ENCODE measurements around the gene FBP1.

The FBP1 gene

GRCh38 chr9:94649100-94649819 is 9.9 kb upstream of the FBP1 start:
- Histone ChIP-seq H3K27ac (no peak overlapping the region), H3K9me3 (ENCODE audit: low read depth, low read length) (no peaks in the 10 kb centered on the region), H3K4me3 (no peak overlapping the region), H3K36me3 (ENCODE audit: insufficient read depth, low read length) (no peaks in the 10 kb centered on the region), H3K9ac (ENCODE audit: insufficient read length) (no peak overlapping the region)
- no peak for DNase-seq (ENCODE audit: low read depth, low spot score)
- TF ChIP-seq POLR2AphosphoS5 (IDR thresholded peaks at IDR 0.05; ENCODE audit: borderline replicate concordance, low read depth, low read length) = no peak
- no peak for TF ChIP-seq EZH2 (IDR thresholded peaks at IDR 0.05)
- no peak for TF ChIP-seq FOXP2 (optimal IDR thresholded peaks at IDR 0.05; ENCODE audit: control extremely low read depth, extremely low read length, insufficient read depth)

GRCh38 chr9:94648185-94648584 is 8.9 kb upstream of the FBP1 start:
- H3K27ac ChIP-seq = no peak overlapping the region
- TF ChIP-seq EZH2 (IDR thresholded peaks at IDR 0.05) (no peak), FOXP2 (optimal IDR thresholded peaks at IDR 0.05; ENCODE audit: control extremely low read depth, extremely low read length, insufficient read depth) (no peak), POLR2AphosphoS5 (IDR thresholded peaks at IDR 0.05; ENCODE audit: borderline replicate concordance, low read depth, low read length) (no peak)

GRCh38 chr9:94645901-94646300 is 6.6 kb upstream of the FBP1 start:
- no peak overlapping the region for H3K4me3 ChIP-seq
- H3K9me3 ChIP-seq (ENCODE audit: low read depth, low read length) = no peaks in the 10 kb centered on the region
- no peak for TF ChIP-seq EZH2 (IDR thresholded peaks at IDR 0.05)
- TF ChIP-seq FOXP2 (optimal IDR thresholded peaks at IDR 0.05; ENCODE audit: control extremely low read depth, extremely low read length, insufficient read depth) = no peak
- TF ChIP-seq POLR2AphosphoS5 (IDR thresholded peaks at IDR 0.05; ENCODE audit: borderline replicate concordance, low read depth, low read length) = no peak
- H3K27ac ChIP-seq = no peak overlapping the region
- H3K9ac ChIP-seq (ENCODE audit: insufficient read length) = no peak overlapping the region
- no peak for DNase-seq (ENCODE audit: low read depth, low spot score)
- no peaks in the 10 kb centered on the region for H3K36me3 ChIP-seq (ENCODE audit: insufficient read depth, low read length)

More at GRCh38 chr9:94648185-94648584, 8.9 kb upstream of the FBP1 start:
- Histone ChIP-seq H3K4me3 (no peak overlapping the region), H3K36me3 (ENCODE audit: insufficient read depth, low read length) (no peaks in the 10 kb centered on the region), H3K9me3 (ENCODE audit: low read depth, low read length) (no peaks in the 10 kb centered on the region), H3K9ac (ENCODE audit: insufficient read length) (no peak overlapping the region)
- DNase-seq (ENCODE audit: low read depth, low spot score) = no peak

DNA sequence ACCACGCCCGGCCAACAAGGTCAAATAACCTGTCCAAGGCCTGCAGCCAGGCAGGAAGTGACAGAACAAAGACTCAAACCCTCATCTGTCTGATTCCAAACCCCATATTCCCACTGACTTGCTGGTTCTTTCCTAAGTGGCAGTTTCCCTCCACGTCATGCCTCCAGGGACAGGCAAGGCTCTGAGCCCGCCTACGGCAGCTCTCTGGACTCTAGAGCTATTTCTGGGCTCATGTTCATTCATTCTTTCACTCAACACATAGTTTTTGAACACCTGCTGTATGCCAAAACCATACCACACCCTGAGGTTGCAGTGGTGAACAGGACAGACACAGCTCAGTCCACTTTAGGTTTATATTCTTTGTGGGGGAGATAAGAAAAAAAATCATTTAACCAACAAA is 5.2 kb upstream of the FBP1 start:
- H3K9ac ChIP-seq (ENCODE audit: insufficient read length) = no peak overlapping the region
- no peaks in the 10 kb centered on the region for H3K9me3 ChIP-seq (ENCODE audit: low read depth, low read length)
- TF ChIP-seq POLR2AphosphoS5 (IDR thresholded peaks at IDR 0.05; ENCODE audit: borderline replicate concordance, low read depth, low read length) (no peak), FOXP2 (optimal IDR thresholded peaks at IDR 0.05; ENCODE audit: control extremely low read depth, extremely low read length, insufficient read depth) (no peak), EZH2 (IDR thresholded peaks at IDR 0.05) (no peak)
- DNase-seq (ENCODE audit: low read depth, low spot score) = no peak
- H3K4me3 ChIP-seq = no peak overlapping the region
- no peaks in the 10 kb centered on the region for H3K36me3 ChIP-seq (ENCODE audit: insufficient read depth, low read length)
- H3K27ac ChIP-seq = no peak overlapping the region

GRCh38 chr9:94643741-94644140 is 4.4 kb upstream of the FBP1 start:
- Histone ChIP-seq H3K9me3 (ENCODE audit: low read depth, low read length) (no peaks in the 10 kb centered on the region), H3K9ac (ENCODE audit: insufficient read length) (no peak overlapping the region), H3K4me3 (no peak overlapping the region), H3K27ac (no peak overlapping the region), H3K36me3 (ENCODE audit: insufficient read depth, low read length) (no peaks in the 10 kb centered on the region)
- no peak for DNase-seq (ENCODE audit: low read depth, low spot score)
- TF ChIP-seq FOXP2 (optimal IDR thresholded peaks at IDR 0.05; ENCODE audit: control extremely low read depth, extremely low read length, insufficient read depth) = no peak
- no peak for TF ChIP-seq EZH2 (IDR thresholded peaks at IDR 0.05)
- TF ChIP-seq POLR2AphosphoS5 (IDR thresholded peaks at IDR 0.05; ENCODE audit: borderline replicate concordance, low read depth, low read length) = no peak

- H3K27ac ChIP-seq = no peak overlapping the region
- TF ChIP-seq FOXP2 (optimal IDR thresholded peaks at IDR 0.05; ENCODE audit: control extremely low read depth, extremely low read length, insufficient read depth) (no peak), POLR2AphosphoS5 (IDR thresholded peaks at IDR 0.05; ENCODE audit: borderline replicate concordance, low read depth, low read length) (no peak), EZH2 (IDR thresholded peaks at IDR 0.05) (no peak)
- no peak for DNase-seq (ENCODE audit: low read depth, low spot score)
- no peaks in the 10 kb centered on the region for H3K9me3 ChIP-seq (ENCODE audit: low read depth, low read length)
- no peak overlapping the region for H3K4me3 ChIP-seq
- H3K36me3 ChIP-seq (ENCODE audit: insufficient read depth, low read length) = no peaks in the 10 kb centered on the region
- H3K9ac ChIP-seq (ENCODE audit: insufficient read length) = no peak overlapping the region
Observed at GRCh38 chr9:94643176-94643575, 3.9 kb upstream of the FBP1 start.

DNA sequence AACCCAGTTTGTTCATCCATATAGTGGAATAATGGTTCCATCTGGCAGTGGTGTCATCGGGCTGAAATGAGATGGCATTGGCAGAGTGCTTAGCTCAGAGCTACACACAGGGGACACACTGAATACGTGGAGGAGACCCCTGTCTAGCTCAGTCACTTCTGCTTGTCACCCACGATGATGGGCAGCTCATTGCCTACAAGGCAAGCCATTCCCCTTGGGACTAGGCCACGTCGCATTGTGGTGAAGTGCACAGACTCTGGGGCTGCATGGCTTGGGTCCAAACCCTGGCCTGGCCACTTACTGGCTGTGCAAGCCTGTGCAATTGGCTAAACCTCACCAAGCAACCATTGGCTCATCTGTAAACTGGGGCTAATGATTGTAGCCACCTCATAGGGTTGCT is 3.2 kb upstream of the FBP1 start:
- Histone ChIP-seq H3K9me3 (ENCODE audit: low read depth, low read length) (no peaks in the 10 kb centered on the region), H3K36me3 (ENCODE audit: insufficient read depth, low read length) (no peaks in the 10 kb centered on the region), H3K4me3 (no peak overlapping the region), H3K9ac (ENCODE audit: insufficient read length) (no peak overlapping the region), H3K27ac (no peak overlapping the region)
- TF ChIP-seq POLR2AphosphoS5 (IDR thresholded peaks at IDR 0.05; ENCODE audit: borderline replicate concordance, low read depth, low read length) = no peak
- TF ChIP-seq EZH2 (IDR thresholded peaks at IDR 0.05) = no peak
- no peak for TF ChIP-seq FOXP2 (optimal IDR thresholded peaks at IDR 0.05; ENCODE audit: control extremely low read depth, extremely low read length, insufficient read depth)
- DNase-seq (ENCODE audit: low read depth, low spot score) = no peak

DNA sequence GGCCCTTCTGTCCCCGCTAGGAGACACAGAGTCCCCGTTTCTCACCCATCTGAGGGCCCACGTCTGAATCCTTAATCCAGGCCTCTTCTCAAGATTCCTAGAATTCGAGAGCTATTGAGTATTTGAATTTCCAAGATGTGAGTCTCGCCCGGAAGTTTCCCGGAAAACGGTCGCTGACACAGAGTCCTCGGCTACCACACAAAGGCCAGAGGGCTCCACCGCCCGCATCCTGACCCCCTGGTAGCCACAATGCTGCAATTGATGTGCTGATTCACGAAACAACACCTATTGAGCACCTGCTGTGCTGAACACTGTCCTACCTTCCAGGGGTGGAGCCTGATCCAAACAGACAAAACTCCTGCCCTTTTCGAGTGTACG is 670 bp upstream of the FBP1 start:
- DNase-seq (ENCODE audit: low read depth, low spot score) = no peak
- no peaks in the 10 kb centered on the region for H3K36me3 ChIP-seq (ENCODE audit: insufficient read depth, low read length)
- no peaks in the 10 kb centered on the region for H3K9me3 ChIP-seq (ENCODE audit: low read depth, low read length)
- no peak overlapping the region for H3K4me3 ChIP-seq
- TF ChIP-seq FOXP2 (optimal IDR thresholded peaks at IDR 0.05; ENCODE audit: control extremely low read depth, extremely low read length, insufficient read depth) (no peak), POLR2AphosphoS5 (IDR thresholded peaks at IDR 0.05; ENCODE audit: borderline replicate concordance, low read depth, low read length) (no peak), EZH2 (IDR thresholded peaks at IDR 0.05) (no peak)
- H3K9ac ChIP-seq (ENCODE audit: insufficient read length) = no peak overlapping the region
- H3K27ac ChIP-seq = no peak overlapping the region

Measured in SK-N-MC (cell line).